OCI-LY1 (cell line): ENCODE results near the gene ST7.
"Not testable (repeated sequence)": the region's sequence is repeated elsewhere in the genome, so short reads cannot be mapped to it uniquely, and the experiment has no call there.

Experiments used
- H2AFZ ChIP-seq: fragments of 200-600 bp; sonication (generic), shearing (Covaris generic); 2 replicates; pipeline ENCODE4 v1.6.0; 2014; ENCODE audit warnings: antibody characterized with exemption, mild to moderate bottlenecking, low read length
- H3F3A ChIP-seq: fragments of 200-600 bp; sonication (generic), shearing (Covaris generic); 2 replicates; pipeline ENCODE4 v1.6.0; 2014; ENCODE audit warnings: mild to moderate bottlenecking, antibody characterized with exemption, low read length, moderate library complexity; ENCODE audit not compliant: insufficient read depth
- H3K27ac ChIP-seq: fragments of 200-600 bp; sonication (generic); 2 replicates; pipeline ENCODE4 v1.5.1; 2014; ENCODE audit warnings: low read length, mixed run types, mild to moderate bottlenecking, low read depth; ENCODE audit not compliant: poor library complexity, severe bottlenecking
- H3K27me3 ChIP-seq: fragments of 200-600 bp; sonication (generic); 2 replicates; pipeline ENCODE4 v1.6.0; 2014; ENCODE audit warnings: antibody characterized with exemption, mild to moderate bottlenecking, low read length, moderate library complexity; ENCODE audit not compliant: insufficient read depth
- H3K36me3 ChIP-seq: fragments of 200-600 bp; sonication (generic); 2 replicates; pipeline ENCODE4 v1.6.1; 2014; ENCODE audit warnings: mild to moderate bottlenecking, antibody characterized with exemption, low read length, moderate library complexity, mixed read lengths; ENCODE audit not compliant: insufficient read depth
- H3K4me1 ChIP-seq: fragments of 200-600 bp; sonication (generic); 2 replicates; pipeline ENCODE4 v1.5.1; 2014; ENCODE audit warnings: mild to moderate bottlenecking, low read length, moderate library complexity; ENCODE audit not compliant: insufficient read depth, severe bottlenecking
- H3K4me2 ChIP-seq: fragments of 200-600 bp; sonication (generic), shearing (Covaris generic); 2 replicates; pipeline ENCODE4 v1.6.1; 2014; ENCODE audit warnings: low read length
- H3K4me3 ChIP-seq: fragments of 200-600 bp; sonication (generic); 2 replicates; pipeline ENCODE4 v1.5.1; 2014; ENCODE audit warnings: low read length, low read depth, mild to moderate bottlenecking, mixed read lengths; ENCODE audit not compliant: poor library complexity, severe bottlenecking
- H3K79me2 ChIP-seq: fragments of 200-600 bp; shearing (Covaris generic); 2 replicates; pipeline ENCODE4 v1.6.1; 2016; ENCODE audit warnings: mixed run types, low read length, mixed read lengths; ENCODE audit not compliant: insufficient read depth
- H3K9ac ChIP-seq: fragments of 200-600 bp; sonication (generic), shearing (Covaris generic); 2 replicates; pipeline ENCODE4 v1.6.1; 2014; ENCODE audit warnings: mild to moderate bottlenecking, low read length, mixed read lengths
- H3K9me2 ChIP-seq: fragments of 200-600 bp; sonication (generic), shearing (Covaris generic); 2 replicates; pipeline ENCODE4 v1.6.1; 2014; ENCODE audit warnings: low read depth, mild to moderate bottlenecking, low read length, mixed read lengths
- H3K9me3 ChIP-seq: fragments of 200-600 bp; shearing (Covaris generic); 2 replicates; pipeline ENCODE4 v1.6.1; 2014; ENCODE audit warnings: low read length, mixed read lengths
- H4K20me1 ChIP-seq: fragments of 200-600 bp; sonication (generic), shearing (Covaris generic); 2 replicates; pipeline ENCODE4 v1.6.0; 2016; ENCODE audit warnings: mild to moderate bottlenecking, low read length; ENCODE audit not compliant: insufficient read depth
- EZH2 ChIP-seq: fragments of 200-600 bp; sonication (generic), shearing (Covaris generic); IDR thresholded peaks from 2 replicates; pipeline ENCODE4 v1.8.0; 2017; ENCODE audit warnings: borderline replicate concordance, mixed run types, mild to moderate bottlenecking, antibody characterized with exemption, low read length, moderate library complexity, mixed read lengths
- TF ChIP-seq, protein P1 (sequence below): fragments of 200-600 bp; sonication (generic), shearing (Covaris generic); IDR thresholded peaks from 2 replicates; pipeline ENCODE4 v1.5.1; 2017; ENCODE audit warnings: mild to moderate bottlenecking, antibody characterized with exemption, low read length, moderate library complexity, mixed read lengths

Gene ST7

DNA sequence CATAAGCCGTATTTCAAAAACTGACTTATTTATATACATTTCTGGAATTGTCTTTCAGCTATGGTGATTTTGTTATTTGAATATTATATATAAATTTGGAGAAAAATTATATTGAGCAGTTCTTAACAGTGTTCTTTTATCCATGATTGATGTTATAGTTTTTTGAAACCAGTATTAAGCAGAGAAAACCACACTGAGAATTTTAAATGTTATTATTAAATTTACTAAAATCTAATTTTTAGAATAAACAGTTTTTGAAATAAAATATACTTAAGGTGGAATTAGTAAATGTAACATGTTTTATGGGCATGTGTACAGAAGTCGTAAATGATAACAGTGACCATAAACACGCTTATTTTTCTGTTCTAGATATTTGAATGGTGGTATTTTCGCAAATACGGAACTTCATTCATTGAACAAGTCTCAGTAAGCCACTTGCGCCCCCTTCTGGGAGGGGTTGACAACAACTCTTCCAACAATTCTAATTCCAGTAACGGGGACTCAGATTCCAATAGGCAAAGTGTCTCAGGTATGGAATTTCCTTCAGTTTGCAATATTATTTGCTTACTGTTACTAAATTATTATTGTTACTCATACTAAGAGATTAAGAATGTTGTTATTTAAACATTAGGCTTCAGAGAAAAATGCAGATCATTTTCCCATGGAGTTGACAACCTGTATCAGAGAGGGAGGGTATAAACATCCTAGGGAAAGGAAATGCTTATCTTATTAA is 166.1 kb downstream of the ST7 start:
- Histone ChIP-seq H3K36me3 (no peaks in the 10 kb centered on the region), H3K4me3 (no peak overlapping the region), H3K9me2 (no peaks in the 10 kb centered on the region), H4K20me1 (no peaks in the 10 kb centered on the region), H3K4me2 (no peak overlapping the region), H3K27me3 (no peaks in the 10 kb centered on the region), H3K4me1 (no peaks in the 10 kb centered on the region), H3K27ac (no peak overlapping the region), H3F3A (no peaks in the 10 kb centered on the region), H3K9me3 (no peaks in the 10 kb centered on the region), H3K79me2 (no peaks in the 10 kb centered on the region), H3K9ac (no peak overlapping the region), H2AFZ (no peak overlapping the region)
- no peak for TF ChIP-seq EZH2
- TF ChIP-seq, protein P1, sequence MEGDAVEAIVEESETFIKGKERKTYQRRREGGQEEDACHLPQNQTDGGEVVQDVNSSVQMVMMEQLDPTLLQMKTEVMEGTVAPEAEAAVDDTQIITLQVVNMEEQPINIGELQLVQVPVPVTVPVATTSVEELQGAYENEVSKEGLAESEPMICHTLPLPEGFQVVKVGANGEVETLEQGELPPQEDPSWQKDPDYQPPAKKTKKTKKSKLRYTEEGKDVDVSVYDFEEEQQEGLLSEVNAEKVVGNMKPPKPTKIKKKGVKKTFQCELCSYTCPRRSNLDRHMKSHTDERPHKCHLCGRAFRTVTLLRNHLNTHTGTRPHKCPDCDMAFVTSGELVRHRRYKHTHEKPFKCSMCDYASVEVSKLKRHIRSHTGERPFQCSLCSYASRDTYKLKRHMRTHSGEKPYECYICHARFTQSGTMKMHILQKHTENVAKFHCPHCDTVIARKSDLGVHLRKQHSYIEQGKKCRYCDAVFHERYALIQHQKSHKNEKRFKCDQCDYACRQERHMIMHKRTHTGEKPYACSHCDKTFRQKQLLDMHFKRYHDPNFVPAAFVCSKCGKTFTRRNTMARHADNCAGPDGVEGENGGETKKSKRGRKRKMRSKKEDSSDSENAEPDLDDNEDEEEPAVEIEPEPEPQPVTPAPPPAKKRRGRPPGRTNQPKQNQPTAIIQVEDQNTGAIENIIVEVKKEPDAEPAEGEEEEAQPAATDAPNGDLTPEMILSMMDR = peak; percentile 99

DNA sequence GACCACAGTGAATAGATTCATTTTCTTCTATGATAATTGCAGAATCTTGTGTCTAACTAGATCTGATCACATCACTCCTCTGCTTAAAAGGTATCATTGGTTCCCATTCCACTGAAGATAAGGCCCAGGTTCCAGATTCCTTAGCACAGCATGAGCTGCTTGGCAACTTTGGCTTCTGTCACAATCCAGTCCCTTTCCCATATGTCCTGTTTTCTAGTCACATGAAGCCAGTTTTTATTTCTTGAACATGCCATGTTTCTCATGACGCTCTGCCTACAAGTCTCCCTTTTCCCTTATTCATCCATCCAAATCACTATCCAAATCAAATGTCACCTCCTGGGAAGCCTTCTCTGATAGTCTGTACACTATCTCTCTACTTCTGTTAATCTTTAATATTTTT is 167.0 kb downstream of the ST7 start:
- H3K27me3 ChIP-seq = not testable (repeated sequence)

DNA sequence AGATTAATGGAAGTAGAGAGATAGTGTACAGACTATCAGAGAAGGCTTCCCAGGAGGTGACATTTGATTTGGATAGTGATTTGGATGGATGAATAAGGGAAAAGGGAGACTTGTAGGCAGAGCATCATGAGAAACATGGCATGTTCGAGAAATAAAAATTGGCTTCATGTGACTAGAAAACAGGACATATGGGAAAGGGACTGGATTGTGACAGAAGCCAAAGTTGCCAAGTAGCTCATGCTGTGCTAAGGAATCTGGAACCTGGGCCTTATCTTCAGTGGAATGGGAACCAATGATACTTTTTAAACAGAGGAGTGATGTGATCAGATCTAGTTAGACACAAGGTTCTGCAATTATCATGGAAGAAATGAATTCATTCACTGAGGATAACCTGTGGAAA is 168.7 kb downstream of the ST7 start:
- not testable (repeated sequence) for H3F3A ChIP-seq, H3K4me3 ChIP-seq, H3K79me2 ChIP-seq, H3K9me2 ChIP-seq, H3K36me3 ChIP-seq, H3K9ac ChIP-seq, H3K4me1 ChIP-seq, H3K27ac ChIP-seq, H4K20me1 ChIP-seq, H3K4me2 ChIP-seq, H2AFZ ChIP-seq, H3K27me3 ChIP-seq, H3K9me3 ChIP-seq

More for the DNA sequence above, 167.0 kb downstream of the ST7 start:
- not testable (repeated sequence) for H3K4me1 ChIP-seq, H2AFZ ChIP-seq, H3K9me2 ChIP-seq, H3K4me3 ChIP-seq, H3K27ac ChIP-seq, H4K20me1 ChIP-seq, H3K9me3 ChIP-seq, H3K36me3 ChIP-seq, H3K79me2 ChIP-seq, H3F3A ChIP-seq, H3K9ac ChIP-seq, H3K4me2 ChIP-seq

DNA sequence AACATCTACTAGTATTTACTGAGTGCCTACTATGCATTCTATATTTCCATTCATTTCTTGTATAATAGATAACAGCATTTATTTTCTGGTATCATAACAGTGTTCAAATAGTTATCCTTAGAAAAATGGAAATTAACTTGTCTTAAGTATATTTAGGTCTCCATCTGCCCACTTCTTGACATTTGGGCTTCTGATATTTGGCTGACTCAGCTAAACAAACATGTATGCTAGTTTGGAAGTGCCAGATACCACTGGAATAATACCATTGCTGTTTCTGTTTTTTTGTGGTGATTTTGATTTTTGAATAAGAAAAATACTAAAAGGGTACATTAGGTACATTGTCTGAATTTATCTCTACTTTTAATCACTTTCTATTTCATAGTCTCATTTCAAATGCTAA is 169.2 kb downstream of the ST7 start:
- Histone ChIP-seq H3K27me3 (no peaks in the 10 kb centered on the region), H2AFZ (no peak overlapping the region), H3K9me2 (no peaks in the 10 kb centered on the region), H3F3A (no peaks in the 10 kb centered on the region), H3K4me1 (no peaks in the 10 kb centered on the region), H4K20me1 (no peaks in the 10 kb centered on the region), H3K27ac (no peak overlapping the region), H3K9ac (no peak overlapping the region), H3K4me3 (no peak overlapping the region), H3K9me3 (no peaks in the 10 kb centered on the region), H3K36me3 (no peaks in the 10 kb centered on the region), H3K79me2 (no peaks in the 10 kb centered on the region), H3K4me2 (no peak overlapping the region)
- TF ChIP-seq, protein P1 = no peak
- no peak for TF ChIP-seq EZH2
